GM23248 (cell line): ENCODE measurements around the gene AKR1C3.

Experiments used
- EZH2 ChIP-seq: fragments of 200-600 bp; sonication (generic); IDR thresholded peaks from 2 replicates; pipeline ENCODE4 v1.6.1; 2018; ENCODE audit warnings: antibody characterized with exemption, mild to moderate bottlenecking; ENCODE audit not compliant: insufficient read depth, poor library complexity, severe bottlenecking
- EZH2phosphoT487 ChIP-seq: fragments of 200-600 bp; sonication (generic); IDR thresholded peaks from 2 replicates; pipeline ENCODE4 v1.6.1; 2018; ENCODE audit warnings: antibody characterized with exemption, moderate library complexity, mild to moderate bottlenecking, low read depth; ENCODE audit not compliant: insufficient read depth

DNA sequence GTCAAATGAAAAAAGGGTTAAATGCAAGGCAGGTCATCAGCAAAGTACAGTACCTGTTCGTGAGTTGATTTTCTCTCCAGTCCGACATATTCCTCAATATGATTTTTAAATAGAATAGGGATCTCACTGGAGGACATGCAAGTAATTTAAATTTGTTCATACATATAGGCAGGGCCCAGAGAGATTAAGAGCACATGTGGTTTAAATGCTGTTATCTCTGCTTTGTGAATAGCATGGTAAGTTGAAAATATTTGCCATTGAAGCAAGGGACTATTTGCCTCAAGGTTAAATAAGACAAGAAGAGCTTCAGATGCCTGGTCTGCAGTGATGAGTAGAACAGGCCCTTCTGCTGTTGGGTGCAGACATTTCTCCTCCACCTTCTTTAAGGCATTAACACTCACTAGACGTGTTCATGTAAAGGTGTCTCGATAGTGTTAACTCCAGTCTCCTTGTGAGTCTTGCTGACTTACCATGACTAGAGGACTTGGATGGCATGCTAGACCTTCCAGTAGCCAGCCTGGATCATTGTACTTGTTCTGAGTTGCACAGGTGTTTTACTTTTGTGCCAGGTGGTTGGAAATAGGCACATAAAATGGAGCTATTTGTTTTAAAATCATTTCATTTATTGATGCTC, 15.6 kb upstream of the AKR1C3 start:
- no peak for TF ChIP-seq EZH2
- TF ChIP-seq EZH2phosphoT487: no peak
